Gastroesophageal sphincter (tissue), 3 donors: ENCODE measurements around the gene HEATR5B.

Source experiments
- CTCF ChIP-seq, 4 experiments: fragments of 200-600 bp in 2 of 4; fragments of 450-650 bp in 2 of 4; sonication (generic) in 1 of 4; IDR thresholded peaks; one replicate each; pipeline ENCODE4 v1.5.1; 2017 to 2019; ENCODE audit warnings: antibody characterized with exemption in 4 of 4, mild to moderate bottlenecking in 2 of 4, moderate library complexity in 2 of 4
- EP300 ChIP-seq: sonication (generic); formaldehyde crosslinking; IDR thresholded peaks from one replicate; pipeline ENCODE4 v1.6.1; 2017; ENCODE audit warnings: antibody characterized with exemption, mild to moderate bottlenecking
- POLR2A ChIP-seq, 2 donors: fragments of 450-650 bp; IDR thresholded peaks; one replicate each; pipeline ENCODE4 v1.6.1; 2017; ENCODE audit warnings: antibody characterized with exemption in 2 of 2, mild to moderate bottlenecking in 2 of 2, moderate library complexity in 1 of 2
- POLR2AphosphoS5 ChIP-seq: sonication (generic); formaldehyde crosslinking; IDR thresholded peaks from one replicate; pipeline ENCODE4 v1.6.1; 2017; ENCODE audit warnings: antibody characterized with exemption

GRCh38 chr2:37061013-37061711, 23.0 kb downstream of the HEATR5B start:
- TF ChIP-seq CTCF (IDR thresholded peaks at IDR 0.05) (no peak), EP300 (no peak), POLR2A (IDR thresholded peaks at IDR 0.05) (no peak), POLR2AphosphoS5 (no peak)
